A549 (cell line): ENCODE data around the gene GATAD2A. TPM values are rescaled to one million over a fixed set of nuclear protein-coding genes. Genes with fewer than 3 reads are reported as not detected.

ENCODE experiments used
- ATAC-seq, 2 experiments: fragments of 200-7000 bp in 1 of 2; fragments of >200 bp in 1 of 2; cut with Nextera tagmentation in 1 of 2; cut with Tn5 transposase in 1 of 2; 3 replicates each; pipeline versions ENCODE4 v1.8.0 to v1.9.1; 2018 to 2020; ENCODE audit warnings: mild to moderate bottlenecking in 1 of 2, moderate library complexity in 1 of 2
- CTCF ChIA-PET: fragments of 300-600 bp; sonication (Branson Sonifier 250); formaldehyde crosslinking; extraction: SDS; loops from one replicate; lab custom pipeline; 2021; ENCODE audit warnings: antibody characterized with exemption, inconsistent platforms; lab: Yijun Ruan, JAX
- POLR2A ChIA-PET: fragments of 350-600 bp; formaldehyde crosslinking; extraction: SDS; loops from one replicate; lab custom pipeline; 2021; ENCODE audit warnings: antibody characterized with exemption, inconsistent platforms; lab: Yijun Ruan, JAX
- DNase-seq, 2 experiments: peaks; one replicate each; pipeline versions ENCODE4 v3.0.0 to v3.0.0-alpha.2; 2011 to 2016; ENCODE audit warnings: low read depth in 1 of 2, low spot score in 1 of 2
- FAIRE-seq: peaks from 2 replicates; lab custom pipeline; 2011; peaks lifted over from hg19 to GRCh38; lab: Jason Lieb, UNC
- H3K27ac ChIP-seq, 2 experiments: fragments of >200 bp; sonication (Bioruptor Twin); formaldehyde crosslinking; 3 replicates each; pipeline ENCODE4 v1.5.1; 2016 to 2017
- H3K4me1 ChIP-seq: fragments of >200 bp; sonication (Bioruptor Twin); formaldehyde crosslinking; 3 replicates; pipeline ENCODE4 v1.6.1; 2016
- H3K4me2 ChIP-seq: fragments of >200 bp; sonication (Bioruptor Twin); formaldehyde crosslinking; 3 replicates; pipeline ENCODE4 v1.6.1; 2016
- H3K4me3 ChIP-seq: fragments of >200 bp; sonication (Bioruptor Twin); formaldehyde crosslinking; 3 replicates; pipeline ENCODE4 v1.5.1; 2016
- H3K9me3 ChIP-seq: fragments of >200 bp; sonication (Bioruptor Twin); formaldehyde crosslinking; 3 replicates; pipeline ENCODE4 v1.6.1; 2016
- BCL3 ChIP-seq: fragments of >200 bp; sonication (Bioruptor Twin); formaldehyde crosslinking; IDR thresholded peaks from 3 replicates; pipeline ENCODE4 v1.6.1; 2016
- CBX8 ChIP-seq: fragments of 200-600 bp; sonication (generic); IDR thresholded peaks from 2 replicates; pipeline ENCODE4 v1.6.1; 2016
- CHD2 ChIP-seq: fragments of 150-350 bp; IDR thresholded peaks from 2 replicates; pipeline ENCODE4 v1.6.1; 2014; ENCODE audit warnings: low read length; ENCODE audit not compliant: partially characterized antibody
- CHD4 ChIP-seq: fragments of 200-600 bp; sonication (generic); IDR thresholded peaks from 2 replicates; pipeline ENCODE4 v1.6.1; 2016; ENCODE audit warnings: antibody characterized with exemption, mild to moderate bottlenecking, borderline replicate concordance
- ELK1 ChIP-seq: fragments of 150-350 bp; IDR thresholded peaks from 2 replicates; pipeline ENCODE4 v1.6.1; 2014; ENCODE audit warnings: low read depth, mild to moderate bottlenecking, low read length
- EP300 ChIP-seq, 2 experiments: fragments of >200 bp; sonication (Bioruptor Twin); formaldehyde crosslinking; IDR thresholded peaks; 2 replicates in 1 of 2; 3 replicates in 1 of 2; pipeline ENCODE4 v1.6.1; 2016 to 2017
- FOSL2 ChIP-seq, 2 experiments: fragments of 450-650 bp in 1 of 2; fragments of >200 bp in 1 of 2; sonication (Bioruptor Twin) in 1 of 2; formaldehyde crosslinking; IDR thresholded peaks; 2 replicates each; pipeline versions ENCODE4 v1.5.0 to v1.6.1; 2016 to 2020; ENCODE audit warnings: mild to moderate bottlenecking in 1 of 2, moderate library complexity in 1 of 2
- FOXS1 ChIP-seq: fragments of 250-450 bp; sonication (Bioruptor Pico); IDR thresholded peaks from 2 replicates; pipeline ENCODE4 v1.5.0; 2020; ENCODE audit warnings: mild to moderate bottlenecking, moderate library complexity
- GATA3 ChIP-seq: IDR thresholded peaks from 2 replicates; pipeline ENCODE4 v1.6.1; 2012; ENCODE audit warnings: borderline replicate concordance
- HDAC2 ChIP-seq: fragments of 200-600 bp; sonication (generic); IDR thresholded peaks from 2 replicates; pipeline ENCODE4 v1.6.1; 2016
- HES2 ChIP-seq: fragments of >200 bp; sonication (Bioruptor Twin); formaldehyde crosslinking; IDR thresholded peaks from 2 replicates; pipeline ENCODE4 v1.6.1; 2016
- HMGXB4 ChIP-seq: fragments of 250-450 bp; sonication (Bioruptor Pico); IDR thresholded peaks from 2 replicates; pipeline ENCODE4 v1.5.0; 2021; ENCODE audit warnings: mild to moderate bottlenecking, moderate library complexity, borderline replicate concordance
- HOXB5 ChIP-seq: fragments of 250-450 bp; sonication (Bioruptor Pico); IDR thresholded peaks from 2 replicates; pipeline ENCODE4 v1.5.0; 2020; ENCODE audit warnings: mild to moderate bottlenecking, moderate library complexity
- JUNB ChIP-seq: fragments of >200 bp; sonication (Bioruptor Twin); formaldehyde crosslinking; IDR thresholded peaks from 2 replicates; pipeline ENCODE4 v1.6.1; 2016
- MAFK ChIP-seq: fragments of 450-650 bp; IDR thresholded peaks from 2 replicates; pipeline ENCODE4 v1.6.1; 2014; ENCODE audit not compliant: partially characterized antibody
- MAX ChIP-seq: IDR thresholded peaks from 2 replicates; pipeline ENCODE4 v1.6.1; 2012
- MAZ ChIP-seq: fragments of 150-350 bp; IDR thresholded peaks from 2 replicates; pipeline ENCODE4 v1.6.1; 2014; ENCODE audit warnings: antibody characterized with exemption, low read depth, low read length, borderline replicate concordance
- MYC ChIP-seq: IDR thresholded peaks from 2 replicates; pipeline ENCODE4 v1.6.1; 2012; ENCODE audit warnings: mild to moderate bottlenecking, inconsistent platforms, low read length, improper control_type of control experiment, borderline replicate concordance
- NR3C1 ChIP-seq: fragments of >200 bp; sonication (Bioruptor Twin); formaldehyde crosslinking; IDR thresholded peaks from 3 replicates; pipeline ENCODE4 v1.6.1; 2017
- PHF8 ChIP-seq: fragments of 200-600 bp; sonication (generic); IDR thresholded peaks from 2 replicates; pipeline ENCODE4 v1.6.1; 2016; ENCODE audit warnings: low read depth, mild to moderate bottlenecking, antibody characterized with exemption, moderate library complexity, borderline replicate concordance
- POLR2A ChIP-seq: IDR thresholded peaks from 2 replicates; pipeline ENCODE4 v1.6.1; 2012; ENCODE audit warnings: mild to moderate bottlenecking, low read length
- RARB ChIP-seq: fragments of 250-450 bp; sonication (Bioruptor Pico); IDR thresholded peaks from 2 replicates; pipeline ENCODE4 v1.8.0; 2021; ENCODE audit warnings: mild to moderate bottlenecking, moderate library complexity
- RNF2 ChIP-seq: fragments of 200-600 bp; sonication (generic); IDR thresholded peaks from 2 replicates; pipeline ENCODE4 v1.6.1; 2016; ENCODE audit warnings: low read depth, mild to moderate bottlenecking, antibody characterized with exemption, moderate library complexity, borderline replicate concordance
- SREBF2 ChIP-seq: fragments of 450-650 bp; IDR thresholded peaks from 2 replicates; pipeline ENCODE4 v1.6.1; 2014; ENCODE audit warnings: mild to moderate bottlenecking, moderate library complexity
- TFCP2L1 ChIP-seq: fragments of 250-450 bp; sonication (Bioruptor Pico); IDR thresholded peaks from 2 replicates; pipeline ENCODE4 v1.5.0; 2021; ENCODE audit warnings: mild to moderate bottlenecking
- ZC3H11A ChIP-seq: fragments of 450-650 bp; IDR thresholded peaks from 2 replicates; pipeline ENCODE4 v1.6.1; 2014; ENCODE audit warnings: antibody characterized with exemption, mild to moderate bottlenecking
- WGBS: methylation state at CpG from one replicate; pipeline ENCODE4 v1.1.6; 2017; ENCODE audit errors: missing lambda C conversion rate; 5-methylcytosine and 5-hydroxymethylcytosine counted together
- polyA plus RNA-seq, 4 experiments: library from polyadenylated mRNA; depleted of rRNA in 3 of 4; stranded (reverse); fragments of >200 nt; fragmentation: RNase III in 1 of 4; extraction: RNeasy Plus Mini Kit Qiagen cat#74134 plus additional on column Dnase treatment in 1 of 4; gene quantifications; 2 replicates in 3 of 4; 3 replicates in 1 of 4; pipeline ENCODE4 v1.2.3, GENCODE V29; 2011 to 2017

GATAD2A gene
- polyA plus RNA-seq, 2 of the 4 experiments (the other 2 are of a cell fraction), result 25.2 to 28.9 TPM

- DNase-seq, result no peak
- ChIA-PET POLR2A (no interaction called here), CTCF (no interaction called here)
- no peaks in the 10 kb centered on the region for H3K4me1 ChIP-seq
- no peak for TF ChIP-seq HDAC2
- no peak for TF ChIP-seq ZC3H11A
- no peak for TF ChIP-seq TFCP2L1 (CRISPR knock-in tag)
- TF ChIP-seq HOXB5, result no peak
- no peak for TF ChIP-seq BCL3
- TF ChIP-seq FOSL2 (IDR thresholded peaks at IDR 0.05), result no peak
- TF ChIP-seq FOSL2 (CRISPR knock-in tag; IDR thresholded peaks at IDR 0.05), result no peak
- TF ChIP-seq ELK1, result no peak
- TF ChIP-seq GATA3, result no peak
- TF ChIP-seq PHF8, result no peak
- TF ChIP-seq NR3C1, result no peak
- H3K27ac ChIP-seq, result no peak overlapping the region
- no peak for FAIRE-seq
- WGBS, result 83% methylated on average over 8 of the region's 8 CpGs
- no peak overlapping the region for H3K4me2 ChIP-seq
- no peaks in the 10 kb centered on the region for H3K9me3 ChIP-seq
- no peak for ATAC-seq
- H3K4me3 ChIP-seq, result no peak overlapping the region
Measured at GRCh38 chr19:19434483-19435045, 29.1 kb downstream of the GATAD2A start.

- ATAC-seq (no peak), DNase-seq (no peak), FAIRE-seq (no peak)
- WGBS, result 94% methylated on average over 6 of the region's 10 CpGs
- no peak overlapping the region for H3K4me3 ChIP-seq
- POLR2A ChIA-PET, result no interaction called here
- H3K27ac ChIP-seq, result no peak overlapping the region
- TF ChIP-seq HMGXB4 (CRISPR knock-in tag), result no peak
- TF ChIP-seq HES2, result no peak
- TF ChIP-seq CBX8, result no peak
- no peak for TF ChIP-seq RNF2
- no peak for TF ChIP-seq PHF8
- no peak for TF ChIP-seq POLR2A
- TF ChIP-seq MAZ, result no peak
- TF ChIP-seq CHD4, result no peak
- no peak for TF ChIP-seq MYC
- no peak for TF ChIP-seq FOXS1 (CRISPR knock-in tag)
- no peak for TF ChIP-seq SREBF2
- TF ChIP-seq EP300 (IDR thresholded peaks at IDR 0.05), result no peak
- no peak for TF ChIP-seq CHD2
- no peak for TF ChIP-seq RARB (CRISPR knock-in tag)
- TF ChIP-seq MAFK, result no peak
- no peak for TF ChIP-seq MAX
- TF ChIP-seq JUNB, result no peak
- H3K4me2 ChIP-seq, result no peak overlapping the region
- CTCF ChIA-PET, result no interaction called here
- H3K4me1 ChIP-seq, result no peaks in the 10 kb centered on the region
- no peaks in the 10 kb centered on the region for H3K9me3 ChIP-seq
Measured at GRCh38 chr19:19436137-19436691, 30.7 kb downstream of the GATAD2A start.
